Panc1 (cell line): Measurements from ENCODE around the gene LY9. TPM values are rescaled to one million over a fixed set of nuclear protein-coding genes. Genes with fewer than 3 reads are reported as not detected.

Experiments used
- ATAC-seq: fragments of 200-7000 bp; cut with Tn5 transposase; 2 replicates; pipeline ENCODE4 v1.9.1; 2020; ENCODE audit warnings: mild to moderate bottlenecking, moderate library complexity
- BruUV-seq: library from RNA; stranded (reverse); fragments of 400-500 nt; replicated peaks from 2 replicates; lab custom pipeline; 2021; lab: Mats Ljungman, UMichigan
- CTCF ChIA-PET: fragments of 300-600 bp; sonication (Branson Sonifier 250); formaldehyde crosslinking; loops from one replicate; lab custom pipeline; 2022; ENCODE audit warnings: antibody characterized with exemption; lab: Charles Lee
- POLR2A ChIA-PET: fragments of 300-600 bp; sonication (Branson Sonifier 250); formaldehyde crosslinking; loops from one replicate; lab custom pipeline; 2022; ENCODE audit warnings: antibody characterized with exemption; lab: Charles Lee
- DNase-seq: peaks from one replicate; pipeline ENCODE4 v3.0.0-alpha.2; 2010; ENCODE audit warnings: low read depth, low spot score
- H3K27ac ChIP-seq: 2 replicates; pipeline ENCODE4 v1.5.1; 2011; ENCODE audit warnings: mild to moderate bottlenecking, low read length, inconsistent platforms
- H3K27me3 ChIP-seq: fragments of 200-500 bp; sonication (Bioruptor generic); 2 replicates; pipeline ENCODE4 v1.6.0; 2014; ENCODE audit warnings: low read length, inconsistent platforms; ENCODE audit not compliant: control insufficient read depth, insufficient read depth
- H3K36me3 ChIP-seq: fragments of 200-500 bp; sonication (Bioruptor generic); 2 replicates; pipeline ENCODE4 v1.5.1; 2014; ENCODE audit warnings: inconsistent platforms, mild to moderate bottlenecking, low read length, moderate library complexity; ENCODE audit not compliant: control insufficient read depth, insufficient read depth
- H3K4me1 ChIP-seq: 2 replicates; pipeline ENCODE4 v1.5.1; 2011; ENCODE audit warnings: inconsistent platforms, mild to moderate bottlenecking, low read length, moderate library complexity; ENCODE audit not compliant: control insufficient read depth, insufficient read depth
- H3K4me3 ChIP-seq, 2 experiments: 2 replicates each; pipeline ENCODE4 v1.5.1; 2011 to 2012; ENCODE audit warnings: low read depth in 2 of 2, low read length in 2 of 2, mild to moderate bottlenecking in 2 of 2, inconsistent platforms in 1 of 2, moderate library complexity in 1 of 2
- H3K9me3 ChIP-seq: fragments of 200-500 bp; sonication (Bioruptor generic); 2 replicates; pipeline ENCODE4 v1.5.1; 2014; ENCODE audit warnings: low read depth, mild to moderate bottlenecking, inconsistent platforms, low read length, moderate library complexity; ENCODE audit not compliant: control insufficient read depth, insufficient read depth
- CTCF ChIP-seq: fragments of 450-650 bp; IDR thresholded peaks from 2 replicates; pipeline ENCODE4 v1.5.1; 2017; ENCODE audit warnings: mild to moderate bottlenecking
- POLR2AphosphoS5 ChIP-seq: IDR thresholded peaks from 2 replicates; pipeline ENCODE4 v1.6.1; 2012; ENCODE audit warnings: mild to moderate bottlenecking, low read depth, low read length, moderate library complexity
- REST ChIP-seq, 2 experiments: IDR thresholded peaks; 2 replicates each; pipeline ENCODE4 v1.6.1; 2011 to 2012; ENCODE audit warnings: low read depth in 2 of 2, control low read depth in 1 of 2, low read length in 1 of 2, mild to moderate bottlenecking in 1 of 2, moderate library complexity in 1 of 2; ENCODE audit not compliant: insufficient read depth in 1 of 2
- SIN3A ChIP-seq: IDR thresholded peaks from 2 replicates; pipeline ENCODE4 v1.6.1; 2012; ENCODE audit warnings: low read depth, mild to moderate bottlenecking, low read length, moderate library complexity, borderline replicate concordance; ENCODE audit not compliant: insufficient read depth
- TCF7L2 ChIP-seq: IDR thresholded peaks from 2 replicates; pipeline ENCODE4 v1.6.1; 2011; ENCODE audit warnings: mild to moderate bottlenecking, low read depth, low read length, inconsistent platforms
- in situ Hi-C: cut with HindIII; loops from 2 replicates; pipeline ENCODE4 v1.10.0; 2016; ENCODE audit warnings: low sequenced_read_pairs, low pct_unique_long_range_greater_than_20kb
- intact Hi-C: fragments of 100-400 bp; cut with micrococcal nuclease; formaldehyde crosslinking; loops from one replicate; pipeline ENCODE4 v1.10.0; 2022; ENCODE audit not compliant: unreplicated experiment
- total RNA-seq: library from RNA; stranded (reverse); gene quantifications from one replicate; pipeline ENCODE4 v1.2.1, GENCODE V29; 2021; ENCODE audit not compliant: unreplicated experiment

Gene LY9
- total RNA-seq, 1 experiment from 2014 or later = 0.10 TPM

GRCh38 chr1:160863061-160863773 is 67.2 kb downstream of the LY9 start:
- CTCF ChIA-PET = interaction anchor here (0.5 kb wide), 1 partner anchor 14 kb away, joined by 3 read pairs; no protein-coding TSS in a partner anchor

GRCh38 chr1:160863774-160864131 is 67.8 kb downstream of the LY9 start:
- DNase-seq = no peak
- Histone ChIP-seq H3K4me3 (no peak overlapping the region), H3K27ac (no peak overlapping the region), H3K36me3 (no peaks in the 10 kb centered on the region), H3K9me3 (no peaks in the 10 kb centered on the region), H3K4me1 (no peaks in the 10 kb centered on the region), H3K27me3 (0 out of 2 replicates have a peak, but pooled peaks cover 2% of the 10 kb centered on the region)
- no TSS peak for BruUV-seq
- no peak for ATAC-seq
- in situ Hi-C loops (no loop called here), intact Hi-C loops (no loop called here)
- POLR2A ChIA-PET = no interaction called here
- CTCF ChIA-PET = no interaction called here
- TF ChIP-seq SIN3A (no peak), POLR2AphosphoS5 (no peak), TCF7L2 (no peak), CTCF (no peak), REST (IDR thresholded peaks at IDR 0.05; ENCODE audit: insufficient read depth in 1 of 2, low read depth in 2 of 2, low read length in 1 of 2) (no peak)

More at GRCh38 chr1:160863061-160863773, 67.2 kb downstream of the LY9 start:
- intact Hi-C loops = no loop called here
- no TSS peak for BruUV-seq
- Histone ChIP-seq H3K36me3 (no peaks in the 10 kb centered on the region), H3K4me1 (no peaks in the 10 kb centered on the region), H3K9me3 (no peaks in the 10 kb centered on the region), H3K4me3 (no peak overlapping the region), H3K27ac (no peak overlapping the region), H3K27me3 (no peaks in the 10 kb centered on the region)
- ATAC-seq = no peak
- DNase-seq = no peak
- in situ Hi-C loops = no loop called here
- TF ChIP-seq SIN3A (no peak), CTCF (no peak), TCF7L2 (no peak), REST (IDR thresholded peaks at IDR 0.05; ENCODE audit: insufficient read depth in 1 of 2, low read depth in 2 of 2, low read length in 1 of 2) (no peak)
- POLR2A ChIA-PET = no interaction called here
